SK-N-MC (cell line): Measurements from ENCODE around the gene ST6GALNAC1.

Source experiments
- EZH2 ChIP-seq: fragments of 200-600 bp; sonication (generic); IDR thresholded peaks from one replicate; pipeline ENCODE4 v1.6.1; 2017; ENCODE audit warnings: antibody characterized with exemption
- POLR2AphosphoS5 ChIP-seq: IDR thresholded peaks from 2 replicates; pipeline ENCODE4 v1.6.1; 2012; ENCODE audit warnings: mild to moderate bottlenecking, low read depth, low read length, borderline replicate concordance

DNA sequence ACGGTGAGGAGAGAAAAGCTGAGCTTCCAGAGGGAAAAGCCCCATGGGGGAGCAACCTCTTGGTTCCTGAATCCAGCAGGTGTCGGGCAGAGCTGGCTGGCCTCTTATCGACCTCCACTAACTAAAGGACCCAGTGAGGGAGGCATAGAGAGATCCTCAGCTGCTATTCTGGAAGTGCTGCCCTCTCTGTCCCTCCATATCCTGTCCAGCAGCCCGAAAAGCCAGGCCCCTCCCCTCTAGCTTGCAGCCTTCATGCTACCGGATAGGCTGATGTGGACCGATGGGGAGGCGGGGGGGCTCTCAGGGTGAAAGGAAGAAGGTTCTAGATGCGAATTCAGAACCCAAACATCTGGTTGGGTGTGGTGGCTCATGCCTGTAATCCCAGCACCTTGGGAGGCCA is 42.3 kb upstream of the ST6GALNAC1 start:
- TF ChIP-seq POLR2AphosphoS5 (no peak), EZH2 (no peak)
